Natural killer cell (primary cell): ENCODE results near the gene ROR1. TPM values are rescaled to one million over a fixed set of nuclear protein-coding genes. Genes with fewer than 3 reads are reported as not detected.

Experiments
- ATAC-seq, 3 donors: fragments of 150-1000 bp in 2 of 3; fragments of 200-7000 bp in 1 of 3; cut with Tn5 transposase; 1 replicate in 1 of 3; 2 replicates in 2 of 3; pipeline ENCODE4 v1.10.0; 2021; ENCODE audit warnings: mild to moderate bottlenecking in 2 of 3, moderate library complexity in 2 of 3
- DNase-seq, 2 donors: peaks; one replicate each; pipeline versions ENCODE4 v3.0.0 to v3.0.0-alpha.2; 2013 to 2021; ENCODE audit warnings: mixed read lengths in 1 of 2
- H3K27ac ChIP-seq: one replicate; pipeline ENCODE4 v1.5.1; 2013; ENCODE audit warnings: mild to moderate bottlenecking, low read length
- H3K27me3 ChIP-seq: one replicate; pipeline ENCODE4 v1.6.1; 2013; ENCODE audit warnings: low read length; ENCODE audit not compliant: control insufficient read depth, insufficient read depth
- H3K36me3 ChIP-seq: one replicate; pipeline ENCODE4 v1.6.1; 2013; ENCODE audit warnings: low read length; ENCODE audit not compliant: control insufficient read depth, insufficient read depth
- H3K4me1 ChIP-seq: one replicate; pipeline ENCODE4 v1.6.1; 2013; ENCODE audit warnings: low read length; ENCODE audit not compliant: control insufficient read depth, insufficient read depth
- H3K4me3 ChIP-seq: one replicate; pipeline ENCODE4 v1.5.1; 2013; ENCODE audit warnings: low read length
- H3K9me3 ChIP-seq: one replicate; pipeline ENCODE4 v1.6.1; 2013; ENCODE audit warnings: low read length; ENCODE audit not compliant: control insufficient read depth, insufficient read depth
- H3K27ac Mint-ChIP-seq, 2 donors: one replicate each; pipeline ENCODE4 v1.8.0; 2022; ENCODE audit warnings: mild to moderate bottlenecking in 2 of 2, mixed read lengths in 2 of 2, moderate library complexity in 1 of 2
- H3K27me3 Mint-ChIP-seq, 2 donors: one replicate each; pipeline ENCODE4 v1.8.0; 2022; ENCODE audit warnings: low read depth in 2 of 2, mixed read lengths in 2 of 2
- H3K36me3 Mint-ChIP-seq: one replicate; pipeline ENCODE4 v1.8.0; 2022; ENCODE audit warnings: mixed read lengths
- H3K4me1 Mint-ChIP-seq, 2 donors: one replicate each; pipeline ENCODE4 v1.8.0; 2022; ENCODE audit warnings: mixed read lengths in 2 of 2
- H3K4me3 Mint-ChIP-seq: one replicate; pipeline ENCODE4 v1.8.0; 2022; ENCODE audit warnings: mild to moderate bottlenecking, moderate library complexity, mixed read lengths
- H3K9me3 Mint-ChIP-seq, 2 donors: one replicate each; pipeline ENCODE4 v1.8.0; 2022; ENCODE audit warnings: mixed read lengths in 2 of 2
- CTCF ChIP-seq: fragments of 200-600 bp; IDR thresholded peaks from one replicate; pipeline ENCODE4 v1.8.0; 2022; ENCODE audit warnings: antibody characterized with exemption
- WGBS: methylation state at CpG from one replicate; pipeline ENCODE4 v1.1.7; 2013; ENCODE audit warnings: missing lambda C conversion rate; ENCODE audit not compliant: insufficient coverage; 5-methylcytosine and 5-hydroxymethylcytosine counted together
- intact Hi-C: fragments of 100-400 bp; cut with micrococcal nuclease; formaldehyde crosslinking; loops from one replicate; pipeline ENCODE4 v1.14.2; 2022
- total RNA-seq, 4 donors: library from RNA; stranded (reverse); fragments of 120-200 nt in 1 of 4; gene quantifications; one replicate each; pipeline versions ENCODE4 v1.2.3 to v1.2.4, GENCODE V29; 2013 to 2022

Gene ROR1
- total RNA-seq, 3 donors from 2014 or later (not counting 1 experiment from before 2014, with no cell fraction given): 0.05 to 0.35 (median 0.27) TPM

- Histone ChIP-seq H3K27ac (peak overlapping the region; percentile 77), H3K9me3 (no peaks in the 10 kb centered on the region), H3K4me1 (peaks cover 13% of the 10 kb centered on the region), H3K27me3 (no peaks in the 10 kb centered on the region), H3K36me3 (no peaks in the 10 kb centered on the region), H3K4me3 (no peak overlapping the region)
- TF ChIP-seq CTCF: no peak
- no peaks in the 10 kb centered on the region for H3K9me3 Mint-ChIP-seq
- H3K27ac Mint-ChIP-seq: peak overlapping the region; percentile 80 to 82
- H3K36me3 Mint-ChIP-seq: no peaks in the 10 kb centered on the region
- ATAC-seq (peak; percentile 89 to 96 (median 94)), DNase-seq (peak; percentile 37 to 62)
- H3K4me3 Mint-ChIP-seq: peak overlapping the region; percentile 43
- intact Hi-C loops: loop anchor here (5.0 to 10.0 kb wide), 2 partner anchors 298 to 526 kb away; partner anchors contain the start of genes ALG6 and PGM1
- 31% methylated on average over 8 of the region's 8 CpGs for WGBS
- peaks cover 19 to 29% of the 10 kb centered on the region in 2 donors for H3K4me1 Mint-ChIP-seq
- H3K27me3 Mint-ChIP-seq: peaks cover 16 to 61% of the 10 kb centered on the region in 2 donors
Measured at GRCh38 chr1:63892632-63893395, 119.0 kb downstream of the ROR1 start.

DNA sequence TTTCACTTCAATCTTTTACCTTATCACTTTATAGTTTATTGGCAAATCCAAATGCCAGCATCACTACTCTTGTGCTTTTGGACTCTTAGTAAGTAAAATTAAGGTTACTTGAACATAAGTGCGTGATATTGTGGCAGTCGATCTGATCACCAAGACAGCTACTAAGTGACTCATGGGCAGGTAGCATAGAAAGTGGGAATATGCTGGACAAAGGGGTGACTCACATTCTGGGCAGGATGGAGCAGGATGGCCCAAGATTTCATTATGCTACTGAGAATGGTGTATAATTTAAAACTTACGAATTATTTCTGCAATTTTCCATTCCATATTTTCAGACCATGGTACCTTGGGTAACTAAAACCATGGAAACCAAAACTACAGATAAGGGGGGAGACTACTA, 120.2 kb downstream of the ROR1 start:
- Histone ChIP-seq H3K27me3 (no peaks in the 10 kb centered on the region), H3K4me3 (no peak overlapping the region), H3K27ac (no peak overlapping the region), H3K4me1 (peaks cover 13% of the 10 kb centered on the region), H3K36me3 (no peaks in the 10 kb centered on the region), H3K9me3 (no peaks in the 10 kb centered on the region)
- ATAC-seq (no peak), DNase-seq (no peak)
- Mint-ChIP-seq H3K4me1 (peaks cover 19 to 29% of the 10 kb centered on the region in 2 donors), H3K27me3 (peaks cover 19 to 69% of the 10 kb centered on the region in 2 donors), H3K4me3 (no peak overlapping the region), H3K36me3 (no peaks in the 10 kb centered on the region), H3K9me3 (no peaks in the 10 kb centered on the region), H3K27ac (peak overlapping the region; percentile 80 to 82)
- intact Hi-C loops: loop anchor here (5.0 to 10.0 kb wide), 2 partner anchors 299 to 527 kb away; partner anchors contain the start of genes ALG6 and PGM1
- no peak for TF ChIP-seq CTCF
- 95% methylated on average over 2 of the region's 3 CpGs for WGBS

- no peak for DNase-seq
- Mint-ChIP-seq H3K27me3 (peaks cover 18 to 69% of the 10 kb centered on the region in 2 donors), H3K27ac (no peak overlapping the region), H3K36me3 (no peaks in the 10 kb centered on the region), H3K9me3 (no peaks in the 10 kb centered on the region), H3K4me1 (peaks cover 19 to 29% of the 10 kb centered on the region in 2 donors), H3K4me3 (no peak overlapping the region)
- Histone ChIP-seq H3K27ac (no peak overlapping the region), H3K4me1 (peaks cover 13% of the 10 kb centered on the region), H3K4me3 (no peak overlapping the region), H3K9me3 (no peaks in the 10 kb centered on the region), H3K27me3 (no peaks in the 10 kb centered on the region), H3K36me3 (no peaks in the 10 kb centered on the region)
- intact Hi-C loops: loop anchor here (5.0 to 10.0 kb wide), 2 partner anchors 300 to 527 kb away; partner anchors contain the start of genes ALG6 and PGM1
- no peak for TF ChIP-seq CTCF
- 83% methylated on average over 1 of the region's 3 CpGs for WGBS
- ATAC-seq: no peak
Measured at GRCh38 chr1:63894627-63895265, 120.9 kb downstream of the ROR1 start.
